NAMALWA (cell line): ENCODE data around the gene C1QL1.
"Not testable (repeated sequence)": the region's sequence is repeated elsewhere in the genome, so short reads cannot be mapped to it uniquely, and the experiment has no call there.

Source experiments
- DNase-seq: peaks from one replicate; pipeline ENCODE4 v3.0.0-alpha.2; 2015; ENCODE audit warnings: low spot score

The C1QL1 gene

DNA sequence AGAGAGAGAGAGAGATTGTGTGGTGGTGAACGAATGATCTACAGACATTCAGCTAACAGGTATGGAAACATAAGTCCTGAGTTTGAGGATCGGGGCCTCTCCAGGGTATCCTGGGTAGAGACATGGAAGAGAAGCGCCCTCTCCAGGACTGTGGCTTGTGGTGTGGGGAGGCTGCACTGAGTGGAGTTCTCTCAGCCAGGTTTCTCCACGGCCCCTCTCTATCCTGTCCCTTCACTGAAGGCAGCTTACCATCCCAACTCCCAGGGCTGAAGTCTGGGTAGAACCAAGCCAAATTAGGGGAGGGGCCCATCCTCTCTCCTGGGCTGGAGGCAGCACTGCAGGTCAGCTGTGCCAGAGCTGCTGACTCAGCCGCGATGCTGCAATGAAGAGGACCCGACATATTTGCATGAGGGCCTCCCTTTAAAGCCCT, 6.2 kb downstream of the C1QL1 start:
- no peak for DNase-seq

DNA sequence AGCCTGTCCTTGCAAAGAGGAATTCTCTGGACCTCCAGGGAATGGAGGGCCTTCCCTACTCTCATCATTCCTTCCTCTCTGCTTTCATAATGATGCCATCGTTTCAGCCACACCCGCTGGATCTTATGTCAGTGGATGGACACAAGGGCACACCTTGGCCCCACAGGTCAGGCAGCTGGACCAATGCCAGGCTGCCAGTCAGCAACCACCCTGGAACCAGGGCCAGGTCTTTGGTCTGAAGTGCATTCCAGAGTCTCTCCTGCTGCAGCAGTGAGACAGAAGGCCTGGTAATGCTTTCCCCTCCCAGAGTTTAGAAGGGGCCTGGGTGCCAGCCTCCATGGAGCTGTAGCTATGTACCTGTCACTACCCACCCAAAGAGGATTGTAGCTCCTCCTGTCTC, 7.4 kb downstream of the C1QL1 start:
- no peak for DNase-seq

DNA sequence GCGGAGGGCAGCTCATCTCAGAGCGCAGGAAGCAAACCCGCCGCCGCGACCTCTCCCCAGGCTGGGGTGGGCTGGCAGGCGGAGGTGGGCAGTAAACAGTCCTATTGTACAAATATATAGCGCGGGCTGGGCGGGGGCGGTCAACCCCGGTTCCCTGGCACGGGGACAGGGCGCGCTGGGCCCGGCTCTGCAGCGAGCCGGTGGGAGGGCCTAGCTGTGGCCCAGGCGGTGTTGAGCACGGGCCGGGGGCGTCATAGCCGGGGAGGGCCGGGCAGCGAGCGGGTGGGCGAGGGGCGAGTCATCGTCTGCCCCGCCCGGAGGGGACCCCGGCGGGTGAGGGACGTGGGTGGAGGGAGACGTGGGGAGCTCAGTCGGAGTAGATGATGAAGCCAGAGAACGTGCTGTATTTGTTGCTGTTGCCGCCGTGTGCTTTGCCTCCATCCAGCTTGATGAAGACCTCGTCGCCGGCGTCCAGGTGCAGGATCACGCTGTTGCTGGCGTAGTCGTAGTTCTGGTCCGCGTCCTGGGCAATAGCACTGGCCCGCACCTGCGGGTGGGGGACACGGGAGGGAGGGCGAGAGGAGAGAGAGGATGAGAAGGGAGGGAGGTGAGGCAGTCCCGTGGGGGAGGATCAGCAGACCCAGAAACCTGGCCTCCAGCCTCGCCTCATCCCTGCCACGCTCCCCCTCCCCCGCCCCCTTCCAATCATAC, 8.1 kb downstream of the C1QL1 start:
- no peak for DNase-seq

DNA sequence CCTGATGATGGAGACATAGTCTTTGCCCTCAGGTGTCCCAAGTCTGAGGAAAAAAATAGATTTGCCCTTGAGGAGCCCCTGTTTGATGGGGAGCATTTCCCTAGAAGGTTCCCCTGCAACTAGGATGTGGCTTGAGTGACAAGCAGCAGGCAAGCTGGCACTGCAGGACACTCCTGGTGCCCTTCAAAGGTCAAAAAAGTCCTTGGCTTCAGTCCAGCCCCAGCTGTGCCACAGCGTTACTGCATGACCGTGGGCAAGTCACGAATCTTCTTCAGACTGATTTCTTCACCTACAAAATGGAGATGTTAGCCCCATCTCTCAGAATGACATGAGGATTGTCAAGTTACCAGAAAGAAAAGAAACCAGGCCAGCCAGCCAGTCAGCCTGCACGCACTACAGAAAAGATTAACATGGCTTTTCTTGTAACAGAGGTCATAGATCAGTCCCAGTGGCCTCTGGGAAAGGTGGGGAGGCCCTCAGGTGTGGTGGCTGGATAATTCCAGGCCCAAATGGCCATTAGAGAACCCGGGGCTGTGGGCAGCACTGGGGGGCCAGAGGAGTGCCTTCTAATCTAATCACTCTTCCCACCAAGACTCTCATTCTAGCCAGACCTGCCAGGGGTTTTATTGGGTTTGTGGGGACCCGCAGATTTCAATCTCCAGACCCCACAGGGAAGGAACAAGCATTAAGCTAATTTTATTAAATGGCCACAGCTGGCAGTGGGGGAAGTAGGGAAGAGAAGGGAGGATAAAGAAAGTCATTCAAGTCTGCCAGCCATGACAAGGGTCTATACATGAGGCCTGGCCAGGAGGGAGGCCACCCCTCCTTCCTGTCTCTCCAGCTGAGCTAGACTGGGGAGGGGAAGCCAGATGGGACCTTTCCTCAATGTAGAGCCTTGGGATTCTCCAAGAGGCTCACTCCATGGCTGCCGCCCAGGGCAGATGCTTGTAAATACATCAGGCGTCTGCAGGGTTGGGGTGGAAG, 10.8 kb downstream of the C1QL1 start:
- no peak for DNase-seq

DNA sequence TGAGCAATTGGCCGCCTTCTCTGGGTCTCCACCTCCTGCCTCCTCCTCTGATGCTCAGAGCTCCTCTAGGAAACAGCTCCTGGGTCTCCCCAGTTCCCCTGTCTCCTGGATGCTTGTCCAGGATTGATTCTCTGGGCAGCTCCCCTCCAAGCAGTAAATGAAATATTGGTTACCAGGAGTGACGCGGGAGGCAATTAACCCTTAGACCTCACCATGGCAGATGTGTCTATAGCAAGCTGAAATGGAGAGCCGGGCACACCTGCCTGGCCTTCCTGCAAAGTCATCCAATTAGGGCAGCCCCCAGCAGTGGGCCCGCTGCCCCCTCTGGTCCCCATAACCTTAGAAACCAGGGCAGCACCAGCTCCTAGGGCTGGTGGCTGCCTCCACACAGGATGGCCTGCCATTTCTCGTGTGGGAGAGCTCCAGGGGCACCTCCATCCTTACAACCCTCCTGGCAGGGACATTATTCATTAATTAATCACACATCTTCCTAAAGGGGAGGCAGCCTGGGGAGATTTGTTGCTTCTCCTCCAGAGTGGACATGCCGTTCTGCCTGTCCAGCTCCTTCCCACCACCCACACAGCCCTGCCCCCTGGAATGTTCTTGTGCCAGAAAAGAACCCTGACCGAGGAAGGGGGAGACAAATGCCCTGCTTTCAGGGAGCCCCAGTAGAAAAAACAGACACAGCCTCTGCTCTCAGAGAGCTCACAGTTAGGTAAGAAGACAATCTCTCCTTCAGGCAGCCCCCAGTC, 12.3 kb downstream of the C1QL1 start:
- DNase-seq: no peak

DNA sequence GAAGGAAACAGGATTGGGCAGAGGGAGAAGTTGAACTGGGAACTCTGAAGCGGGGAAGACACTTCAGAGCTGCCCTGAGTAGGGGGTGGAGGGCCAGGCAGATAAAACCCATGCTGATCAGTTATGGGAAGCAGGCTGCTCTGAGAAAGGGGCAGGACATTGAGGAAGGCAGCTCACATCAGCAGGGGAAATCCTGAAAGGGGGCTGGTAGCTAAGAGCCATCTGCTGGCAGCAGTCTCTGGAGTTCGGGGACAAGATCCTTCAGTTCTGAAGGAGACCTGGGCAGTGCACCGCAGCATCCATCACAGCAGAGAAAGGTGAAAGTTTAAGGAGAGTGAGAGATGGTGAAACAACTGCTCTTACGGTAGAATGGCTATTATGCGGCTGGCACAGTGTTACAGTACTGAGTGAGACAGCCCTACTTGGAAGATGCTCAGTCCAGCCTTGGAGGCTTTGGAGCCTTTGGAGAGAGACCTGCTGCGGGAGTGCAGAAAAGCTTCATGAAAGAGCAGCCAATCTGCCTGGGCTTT, 15.1 kb downstream of the C1QL1 start:
- DNase-seq: no peak

DNA sequence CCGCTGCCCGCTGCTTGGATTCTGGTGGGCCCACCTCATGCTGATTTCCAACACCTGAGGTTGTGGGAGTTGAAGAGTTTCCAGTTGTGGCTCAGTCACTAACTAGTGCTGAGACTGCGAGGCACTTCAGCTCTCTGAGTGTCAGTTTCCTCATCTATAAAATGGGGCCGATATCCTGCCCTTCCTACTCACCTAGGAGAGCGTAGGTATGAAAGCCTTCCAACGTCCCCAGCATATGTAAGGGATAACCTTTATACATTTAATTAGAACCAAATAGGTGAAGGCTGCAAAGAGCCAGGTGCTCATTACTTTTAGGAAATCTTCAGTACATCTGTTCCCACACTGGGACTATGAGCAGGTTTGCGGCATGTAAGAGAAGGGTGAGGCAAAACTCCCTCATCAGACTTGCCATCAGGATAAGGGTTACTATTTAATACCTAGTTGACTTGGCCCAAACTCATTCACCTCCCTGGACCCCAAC, 19.7 kb downstream of the C1QL1 start:
- DNase-seq: no peak

DNA sequence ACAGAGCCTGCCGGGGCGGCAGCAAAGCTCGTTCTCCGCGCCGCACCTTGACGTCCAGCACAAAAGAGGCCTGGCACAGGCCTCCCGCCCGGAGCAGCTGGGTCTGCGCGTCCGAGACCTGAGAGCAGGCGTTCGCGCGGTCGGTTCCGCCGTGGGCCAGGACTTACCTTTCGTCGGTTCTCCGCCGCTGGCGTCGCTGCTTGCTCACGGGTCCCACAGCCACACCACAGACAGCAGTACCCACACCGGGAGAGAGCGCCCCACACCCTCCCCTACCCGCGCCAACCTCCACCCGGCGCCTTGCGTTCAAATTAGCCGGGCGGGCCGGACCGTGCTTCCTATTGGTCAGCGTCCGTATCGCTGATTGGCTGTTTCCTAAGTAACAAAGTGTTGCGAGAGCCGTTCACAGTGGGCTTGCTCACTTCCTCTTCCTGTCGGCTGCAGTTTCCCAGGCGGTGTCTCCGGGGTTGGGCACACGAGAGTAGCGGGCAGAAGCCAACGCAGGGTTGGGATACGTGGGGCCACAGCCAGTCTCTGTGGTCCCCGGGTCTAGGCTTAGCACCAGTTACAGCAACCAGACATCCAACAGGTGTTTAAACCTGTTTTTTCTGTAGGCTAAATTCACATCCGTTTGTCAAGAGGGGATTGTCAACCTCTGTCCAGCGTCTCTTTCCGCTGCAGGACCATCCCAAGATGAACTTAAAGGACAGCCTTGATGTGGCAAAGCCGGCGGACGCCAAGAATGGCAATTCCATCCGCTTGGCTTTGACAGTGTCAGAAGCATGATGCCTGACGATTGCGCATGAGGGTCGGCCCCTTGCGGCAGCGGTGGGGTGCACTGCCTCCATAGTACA, 20.4 kb downstream of the C1QL1 start, which contains the start of gene KIF18B:
TSS of gene KIF18B (minus strand) at position 313 of the 854 bp plus-strand sequence. CDS start 11,429 bp downstream, outside the sequence.
- DNase-seq: peak; percentile 97

DNA sequence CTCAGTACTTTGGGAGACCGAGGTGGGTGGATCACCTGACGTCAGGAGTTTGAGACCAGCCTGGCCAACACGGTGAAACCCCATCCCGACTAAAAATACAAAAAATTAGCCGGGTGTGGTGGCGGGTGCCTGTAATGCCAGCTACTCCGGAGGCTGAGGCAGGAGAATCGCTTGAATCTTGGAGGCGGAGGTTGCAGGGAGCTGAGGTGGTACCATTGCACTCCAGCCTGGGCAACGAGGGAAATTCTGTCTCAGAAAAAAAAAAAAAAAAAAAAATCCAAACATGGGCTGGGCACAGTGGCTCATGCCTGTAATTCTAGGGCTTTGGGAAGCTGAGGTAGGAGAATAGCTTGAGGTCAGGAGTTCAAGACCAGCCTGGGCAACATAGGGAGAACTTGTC, 22.5 kb downstream of the C1QL1 start:
- DNase-seq: not testable (repeated sequence)

DNA sequence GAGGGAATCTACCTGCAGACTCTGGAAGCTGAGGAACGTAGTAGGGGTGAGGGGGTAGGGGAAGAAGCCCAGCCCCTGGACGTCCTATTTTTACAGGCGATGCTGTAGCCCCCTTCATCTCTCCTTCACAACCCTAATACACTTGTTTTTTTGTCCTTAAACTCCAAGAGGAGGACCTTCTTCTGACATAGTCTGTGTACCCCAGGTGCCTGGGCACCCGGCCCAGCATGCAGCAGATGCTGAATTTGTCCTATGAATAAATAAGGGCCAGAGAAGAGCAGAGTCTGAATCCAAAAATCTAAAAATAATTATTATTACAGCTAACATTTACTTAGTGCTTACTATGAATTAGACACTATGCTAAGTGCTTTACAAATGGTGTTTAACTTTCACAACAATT, 25.6 kb downstream of the C1QL1 start:
- DNase-seq: no peak

DNA sequence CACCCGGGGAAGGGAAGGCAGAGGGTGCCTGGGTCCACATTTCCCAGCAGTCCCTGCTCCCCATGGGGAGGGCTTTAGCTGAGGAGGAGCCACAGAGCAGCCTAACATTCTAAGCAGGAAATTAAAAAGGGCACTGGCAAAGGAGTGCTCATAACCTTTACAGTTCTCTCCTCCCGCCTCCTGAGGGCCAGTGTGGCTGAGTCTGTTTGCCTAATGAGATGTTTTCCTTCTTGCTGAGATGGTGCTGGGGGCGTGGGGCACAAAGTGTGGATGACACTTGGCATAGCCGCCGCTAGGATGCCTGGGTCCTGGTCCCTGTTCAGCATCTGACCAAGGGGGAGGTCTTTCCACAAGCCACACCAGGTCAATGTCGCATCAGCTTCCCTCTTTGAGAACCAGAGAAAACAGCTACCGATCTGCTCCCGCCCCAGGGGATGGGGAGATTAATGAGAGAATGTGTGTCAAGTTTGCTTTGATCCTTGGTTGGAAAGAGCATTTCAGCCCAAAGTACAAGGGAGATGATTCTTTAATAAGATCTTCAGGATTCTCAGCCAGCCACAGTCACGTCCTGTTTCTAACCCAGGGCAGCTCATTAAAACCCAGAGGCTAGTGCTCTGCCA, 26.3 kb downstream of the C1QL1 start:
- DNase-seq: no peak

DNA sequence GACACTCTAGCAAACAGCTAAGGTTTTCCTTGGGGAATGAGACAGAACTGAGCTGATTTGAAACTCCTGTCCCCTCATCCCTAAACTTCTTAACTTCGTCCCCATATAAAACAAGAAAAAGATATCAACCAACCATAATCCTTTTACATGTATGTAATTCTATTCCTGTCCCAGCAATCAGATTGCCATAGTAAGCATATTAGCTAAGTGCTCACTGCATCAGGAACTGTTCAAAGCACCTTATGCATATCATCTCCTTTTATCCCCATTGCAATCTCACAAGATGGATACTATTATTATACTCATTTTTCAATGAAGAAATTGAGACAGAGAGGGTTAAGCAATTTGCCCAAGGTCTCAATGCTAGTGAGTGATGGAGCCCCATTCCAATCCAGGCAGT, 27.3 kb downstream of the C1QL1 start:
- no peak for DNase-seq

DNA sequence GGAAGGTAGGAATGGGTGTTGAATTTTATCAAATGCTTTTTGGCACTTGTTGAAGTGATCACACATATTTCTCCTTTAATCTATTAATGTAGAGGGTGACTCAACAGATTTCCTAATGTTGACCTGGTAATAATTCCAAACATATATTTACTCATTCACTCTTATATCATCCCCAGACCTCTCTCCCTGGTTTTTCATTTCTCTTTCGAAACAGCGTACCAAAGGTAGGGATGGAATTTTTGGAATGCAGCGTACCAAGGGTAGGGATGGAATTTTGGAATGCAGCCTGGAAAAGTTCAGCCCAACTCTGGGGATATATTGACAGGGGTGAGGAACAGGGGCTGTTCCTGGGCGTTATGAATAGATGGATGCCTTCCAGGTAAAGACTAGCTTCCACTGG, 27.8 kb downstream of the C1QL1 start:
- no peak for DNase-seq

DNA sequence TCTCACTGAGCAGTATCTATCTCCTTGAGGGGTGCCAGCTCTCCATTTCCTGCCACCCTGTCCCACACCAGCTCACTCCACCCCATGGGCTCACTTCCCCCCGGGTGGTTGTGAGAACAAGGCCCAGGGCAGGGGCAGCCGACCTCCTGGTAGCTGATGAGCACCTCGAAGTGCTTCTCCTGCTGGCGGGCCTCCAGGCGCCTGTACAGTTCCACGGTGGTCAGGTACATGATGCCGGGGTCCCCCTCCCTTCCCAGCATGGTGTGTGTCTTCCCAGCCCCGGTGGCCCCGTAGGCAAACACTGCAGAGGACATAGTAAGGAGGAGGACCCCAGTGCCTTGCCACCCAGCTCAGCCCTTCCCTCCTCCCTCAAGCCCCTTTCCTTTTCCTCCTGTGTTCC, 33.0 kb downstream of the C1QL1 start:
- DNase-seq: no peak

DNA sequence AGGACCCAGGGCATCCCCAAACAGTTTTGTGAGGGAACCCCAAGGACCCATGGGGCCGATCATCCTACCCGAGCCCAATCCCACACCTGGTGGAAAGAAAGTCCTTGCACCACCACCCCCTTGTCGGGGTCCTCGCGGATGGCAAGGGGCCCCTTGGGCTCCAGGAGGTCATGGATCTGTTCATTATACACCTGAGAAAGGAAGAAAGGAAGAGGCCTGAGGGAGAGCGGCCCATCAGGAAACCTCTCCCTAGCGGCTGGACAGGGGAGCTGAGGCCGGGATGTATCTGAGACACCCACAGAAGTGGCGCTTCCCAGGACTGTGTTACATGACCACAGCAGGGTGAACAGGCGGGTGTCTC, 33.4 kb downstream of the C1QL1 start:
- no peak for DNase-seq

DNA sequence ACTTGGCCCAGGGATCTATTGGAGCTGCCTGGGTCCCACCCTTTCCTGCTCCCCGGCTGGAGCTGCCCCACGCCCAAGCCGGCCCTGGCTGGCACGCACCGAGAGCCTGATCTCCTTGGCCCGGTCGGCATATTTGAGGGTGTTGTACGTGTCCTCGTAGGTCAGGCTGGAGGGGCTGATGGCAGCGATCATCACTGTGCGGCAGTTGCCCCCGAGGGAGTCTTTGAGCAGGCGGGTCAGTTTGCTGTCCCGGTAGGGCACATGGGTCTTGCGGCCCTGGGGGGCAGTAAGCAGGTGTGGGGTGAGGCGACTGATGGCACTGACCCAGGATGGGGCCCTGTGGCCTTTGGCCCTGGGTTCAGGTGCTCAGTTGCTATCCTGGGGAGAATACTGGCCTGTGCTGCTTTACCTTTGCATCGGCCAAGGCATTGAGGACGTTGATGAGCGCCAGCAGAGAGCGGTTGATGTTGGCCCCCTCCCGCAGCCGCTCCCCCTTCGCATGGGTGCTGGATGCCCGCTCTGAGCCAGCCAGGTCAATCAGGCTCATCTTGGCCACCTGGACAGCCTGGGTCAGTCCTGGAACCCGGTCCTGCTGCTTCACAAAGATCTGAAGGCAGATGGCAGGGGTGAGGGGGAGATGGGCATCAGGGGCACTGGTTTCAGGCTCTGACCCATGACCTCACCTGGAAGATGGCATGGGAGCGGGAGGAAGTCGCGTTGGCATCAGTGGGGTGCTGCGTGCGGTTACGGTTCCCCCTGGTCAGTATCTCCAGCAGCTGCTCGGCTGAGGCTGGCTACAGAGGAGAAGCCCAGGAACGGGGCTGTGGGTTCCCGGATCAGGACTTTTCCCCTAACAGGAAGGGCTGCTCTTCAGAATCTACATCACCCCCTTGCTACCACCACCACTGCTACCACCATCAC, 34.0 kb downstream of the C1QL1 start:
- DNase-seq: no peak

DNA sequence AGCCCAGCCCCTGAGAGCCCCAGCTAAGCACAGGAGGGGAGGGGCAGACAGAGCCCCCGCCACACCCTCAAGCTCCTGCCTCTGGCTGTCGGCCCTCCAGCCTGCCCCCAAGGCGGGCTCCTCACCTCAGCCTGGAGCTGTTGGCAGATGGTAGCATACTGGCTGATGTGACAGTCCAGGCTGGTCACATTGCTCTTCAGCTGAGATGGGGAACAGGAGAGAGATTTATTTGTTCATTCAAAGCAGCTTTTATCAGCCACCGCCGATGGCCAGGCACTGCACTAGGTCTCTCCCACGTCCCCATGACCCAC, 35.4 kb downstream of the C1QL1 start:
- no peak for DNase-seq

DNA sequence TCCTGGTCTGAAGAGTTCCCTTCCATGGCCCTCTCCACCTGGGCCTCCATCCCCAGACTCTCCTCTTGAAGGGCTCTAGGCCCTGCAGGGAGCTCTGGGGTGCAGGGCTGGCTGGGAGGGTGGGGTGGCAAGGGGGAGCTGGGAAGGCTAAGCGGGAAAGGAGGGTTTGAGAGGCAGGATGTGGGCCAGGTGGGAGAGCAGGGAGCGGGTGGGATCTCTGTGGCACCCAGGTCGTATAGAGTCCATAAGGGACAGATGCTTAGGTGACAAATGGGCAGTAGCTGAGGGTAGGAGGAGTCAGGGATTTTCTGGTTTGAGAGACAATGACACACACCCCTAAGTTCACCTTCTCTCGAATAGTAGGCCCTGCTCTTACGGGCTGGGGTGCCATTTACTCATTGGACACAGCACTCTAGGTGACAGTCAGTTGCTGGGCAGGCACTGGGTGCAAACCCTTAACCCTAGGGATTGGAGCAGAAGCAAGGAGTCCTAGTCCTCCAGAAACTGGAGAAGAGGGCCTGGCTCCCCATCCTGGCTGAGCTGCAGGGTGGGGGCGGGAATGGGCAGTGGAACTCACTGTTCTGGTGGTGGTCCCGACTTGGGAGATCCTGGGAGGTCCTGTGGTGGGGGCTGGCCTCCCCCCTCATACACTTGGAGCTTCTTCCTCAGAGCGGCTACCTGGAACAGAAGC, 35.9 kb downstream of the C1QL1 start:
- DNase-seq: no peak

DNA sequence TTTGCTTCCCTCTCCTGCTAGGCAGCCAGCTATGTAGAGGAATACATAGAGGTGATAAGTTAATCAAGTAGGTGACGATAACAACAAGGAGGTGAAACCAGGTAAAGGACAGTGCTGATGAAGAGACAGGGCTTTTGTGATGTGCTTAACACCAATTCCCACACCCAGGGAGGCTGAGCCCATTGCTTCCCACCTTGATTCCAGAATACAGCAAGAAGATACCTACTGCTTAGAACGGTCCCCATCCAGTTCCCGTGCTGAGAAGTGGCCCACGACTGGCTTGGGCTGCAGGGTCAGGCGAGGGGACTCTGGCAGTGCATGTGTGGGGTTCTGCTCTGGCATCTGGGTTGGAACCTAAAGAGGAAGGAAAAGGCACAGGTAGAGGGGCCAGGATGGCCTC, 36.7 kb downstream of the C1QL1 start:
- DNase-seq: no peak
